ENCODE data around the gene NOP58. TPM values are rescaled to one million over a fixed set of nuclear protein-coding genes. Genes with fewer than 3 reads are reported as not detected.

The NOP58 gene
- total RNA-seq, 4 donors from 2014 or later: 48.0 to 96.9 (median 56.8) TPM

GRCh38 chr2:202344178-202344577 is 78.6 kb downstream of the NOP58 start:
- Histone ChIP-seq H3K27ac (peak overlapping the region; percentile 20), H3K27me3 (no peaks in the 10 kb centered on the region), H3K9me3 (no peaks in the 10 kb centered on the region), H3K4me3 (no peak overlapping the region), H3K4me1 (no peaks in the 10 kb centered on the region), H3K36me3 (no peaks in the 10 kb centered on the region)
- WGBS: 48% methylated on average over 1 of the region's 1 CpG
- TF ChIP-seq EP300 (IDR thresholded peaks at IDR 0.05) (no peak), CTCF (IDR thresholded peaks at IDR 0.05) (no peak), POLR2AphosphoS5 (IDR thresholded peaks at IDR 0.05) (no peak), POLR2A (IDR thresholded peaks at IDR 0.05) (no peak)
- no peak for DNase-seq (ENCODE audit: low spot score in 2 of 2)

GRCh38 chr2:202346180-202346579 is 80.6 kb downstream of the NOP58 start:
- WGBS: 89% methylated on average over 7 of the region's 7 CpGs
- no peak for TF ChIP-seq CTCF (IDR thresholded peaks at IDR 0.05)
- TF ChIP-seq POLR2A (IDR thresholded peaks at IDR 0.05): no peak
- no peak for TF ChIP-seq EP300 (IDR thresholded peaks at IDR 0.05)
- no peak for TF ChIP-seq POLR2AphosphoS5 (IDR thresholded peaks at IDR 0.05)
- H3K27me3 ChIP-seq: no peaks in the 10 kb centered on the region

More at GRCh38 chr2:202346180-202346579, 80.6 kb downstream of the NOP58 start:
- DNase-seq (ENCODE audit: low spot score in 2 of 2): no peak
- H3K27ac ChIP-seq: no peak overlapping the region
- no peaks in the 10 kb centered on the region for H3K4me1 ChIP-seq
- H3K4me3 ChIP-seq: no peak overlapping the region
- no peaks in the 10 kb centered on the region for H3K36me3 ChIP-seq
- no peaks in the 10 kb centered on the region for H3K9me3 ChIP-seq

Other genes with a start within 250 kb of the NOP58 start
- 10 to 100 TPM; 13.5 to 31.3 (median 23.6) TPM for gene FZD7, start 231.9 kb upstream of the NOP58 start, total RNA-seq
- under 1 TPM in 1 of 4 donors, not detected in 3; 0.16 TPM for gene KIAA2012, start 192.5 kb upstream of the NOP58 start, total RNA-seq
- 10 to 100 TPM; 29.0 to 44.0 (median 37.8) TPM for gene SUMO1, start 27.2 kb upstream of the NOP58 start, total RNA-seq
- gene BMPR2, start 110.6 kb downstream of the NOP58 start, total RNA-seq: 10 to 100 TPM; 37.8 to 47.1 (median 42.3) TPM